ENCODE data around the gene SNED1.
"Not testable (repeated sequence)": the region's sequence is repeated elsewhere in the genome, so short reads cannot be mapped to it uniquely, and the experiment has no call there.

Gene SNED1

DNA sequence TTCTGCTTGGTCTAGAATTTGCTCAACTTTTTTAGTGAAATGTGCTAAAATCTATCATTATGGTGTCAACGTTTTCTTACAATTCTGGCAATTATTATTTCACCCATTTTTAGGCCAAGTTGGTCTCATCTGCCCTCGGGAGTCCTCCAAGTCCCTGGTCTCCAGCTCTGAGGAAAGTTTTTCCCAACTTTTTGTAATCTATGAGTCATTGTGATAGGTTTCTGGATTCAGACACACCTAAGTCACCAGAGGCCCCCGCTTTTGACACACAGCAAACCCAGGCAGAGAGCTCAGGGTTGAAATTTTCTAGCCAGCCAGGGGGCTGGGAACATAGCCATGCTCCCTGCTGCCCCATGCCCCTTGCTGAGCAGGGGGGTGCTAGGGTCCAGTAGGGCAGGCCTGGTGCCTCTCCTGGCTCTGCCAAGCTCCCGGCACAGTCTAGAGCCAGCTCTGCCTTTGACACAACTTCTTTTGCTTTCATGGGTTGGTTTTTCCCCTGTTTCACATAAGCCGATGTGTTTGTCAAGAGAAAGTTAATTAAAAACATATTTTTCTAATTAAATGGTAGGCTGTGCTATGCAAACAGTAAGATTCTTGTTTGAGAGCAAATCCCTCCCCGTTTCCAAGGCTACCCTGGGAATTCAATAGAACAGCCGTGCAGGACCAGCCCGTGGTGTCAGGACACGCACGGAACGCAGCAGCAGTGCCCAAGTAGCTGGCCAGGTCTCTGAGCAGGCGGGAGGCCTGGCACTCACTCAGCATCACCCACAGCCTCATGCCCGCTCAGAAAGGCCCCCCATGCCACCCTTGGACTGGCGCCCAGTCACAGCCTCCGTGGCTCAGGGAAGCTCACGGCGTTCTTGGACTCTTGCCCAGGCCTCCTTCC is 25.5 kb upstream of the SNED1 start:
- DNase-seq, result no peak

DNA sequence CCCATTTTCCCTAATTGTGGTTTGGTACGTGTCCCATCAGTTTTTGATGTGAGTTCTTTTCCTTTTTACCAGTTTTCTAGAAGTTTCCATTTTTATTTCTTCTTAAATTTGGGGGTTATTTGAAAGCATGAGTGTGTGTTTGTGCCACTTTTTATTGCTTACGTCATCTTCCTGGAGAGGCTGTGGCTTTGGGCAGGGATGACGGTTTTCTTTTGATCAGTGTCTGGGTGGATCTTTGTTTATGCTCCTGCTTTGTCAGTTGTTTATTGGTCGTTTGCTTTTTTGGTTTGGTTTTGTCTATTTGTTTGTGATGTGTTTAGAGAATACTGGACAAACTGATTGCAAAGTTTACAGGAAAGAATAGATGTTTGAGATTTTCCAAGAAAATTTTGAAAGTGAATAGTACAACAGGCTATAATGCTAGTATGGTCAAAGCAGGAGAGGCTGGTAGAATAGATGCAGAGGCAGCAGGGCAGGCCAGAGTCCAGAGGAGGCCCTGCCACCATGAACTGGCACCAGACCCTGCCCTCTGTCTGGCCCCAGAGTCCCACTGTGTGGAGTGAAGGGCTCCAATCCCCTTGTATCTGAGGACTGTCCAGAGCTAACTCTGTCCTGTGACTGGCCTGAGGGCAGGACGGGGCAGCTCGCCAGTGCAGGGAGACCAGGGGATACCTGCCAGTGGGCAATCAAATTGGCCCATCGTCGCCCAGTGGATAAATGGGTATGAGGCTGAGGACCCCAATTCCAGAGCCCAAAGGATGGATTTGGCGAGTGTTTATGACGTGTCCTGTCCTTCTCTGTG is 23.4 kb upstream of the SNED1 start:
- peak; percentile 29 for DNase-seq

DNA sequence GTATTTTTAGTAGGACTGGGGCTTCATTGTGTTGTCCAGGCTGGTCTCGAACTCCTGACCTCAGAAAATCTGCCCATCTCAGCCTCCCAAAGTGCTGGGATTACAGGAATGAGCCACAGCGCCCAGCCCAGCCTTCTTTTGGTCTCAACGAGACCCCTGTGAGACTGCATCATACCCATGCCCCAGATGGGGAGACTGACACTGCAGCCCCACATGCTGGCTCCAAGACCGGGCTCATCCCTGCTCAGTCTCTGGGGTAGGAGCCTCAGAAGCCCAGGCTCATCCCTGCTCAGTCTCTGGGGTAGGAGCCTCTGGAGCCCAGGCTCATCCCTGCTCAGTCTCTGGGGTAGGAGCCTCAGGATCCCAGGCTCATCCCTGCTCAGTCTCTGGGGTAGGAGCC is 22.5 kb upstream of the SNED1 start:
- DNase-seq, result not testable (repeated sequence)

DNA sequence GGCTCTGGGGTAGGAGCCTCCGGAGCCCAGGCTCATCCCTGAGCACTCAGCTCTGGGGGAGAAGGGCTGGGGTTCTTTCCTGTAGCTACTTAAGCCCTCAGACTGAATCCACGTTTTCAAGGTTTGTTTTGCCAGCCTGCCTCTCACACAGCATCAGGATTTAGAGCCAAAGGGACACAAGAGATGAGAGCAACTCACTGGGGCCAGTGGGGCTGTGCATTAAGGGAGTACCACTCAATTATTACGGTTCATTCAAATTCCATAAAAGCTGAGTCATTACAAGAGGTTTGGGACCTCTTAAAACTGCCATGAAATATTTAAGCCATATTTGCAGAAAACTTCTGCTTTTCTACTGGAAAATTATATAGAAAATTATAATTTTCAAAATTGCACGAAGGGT is 17.1 kb upstream of the SNED1 start:
- DNase-seq, result no peak

DNA sequence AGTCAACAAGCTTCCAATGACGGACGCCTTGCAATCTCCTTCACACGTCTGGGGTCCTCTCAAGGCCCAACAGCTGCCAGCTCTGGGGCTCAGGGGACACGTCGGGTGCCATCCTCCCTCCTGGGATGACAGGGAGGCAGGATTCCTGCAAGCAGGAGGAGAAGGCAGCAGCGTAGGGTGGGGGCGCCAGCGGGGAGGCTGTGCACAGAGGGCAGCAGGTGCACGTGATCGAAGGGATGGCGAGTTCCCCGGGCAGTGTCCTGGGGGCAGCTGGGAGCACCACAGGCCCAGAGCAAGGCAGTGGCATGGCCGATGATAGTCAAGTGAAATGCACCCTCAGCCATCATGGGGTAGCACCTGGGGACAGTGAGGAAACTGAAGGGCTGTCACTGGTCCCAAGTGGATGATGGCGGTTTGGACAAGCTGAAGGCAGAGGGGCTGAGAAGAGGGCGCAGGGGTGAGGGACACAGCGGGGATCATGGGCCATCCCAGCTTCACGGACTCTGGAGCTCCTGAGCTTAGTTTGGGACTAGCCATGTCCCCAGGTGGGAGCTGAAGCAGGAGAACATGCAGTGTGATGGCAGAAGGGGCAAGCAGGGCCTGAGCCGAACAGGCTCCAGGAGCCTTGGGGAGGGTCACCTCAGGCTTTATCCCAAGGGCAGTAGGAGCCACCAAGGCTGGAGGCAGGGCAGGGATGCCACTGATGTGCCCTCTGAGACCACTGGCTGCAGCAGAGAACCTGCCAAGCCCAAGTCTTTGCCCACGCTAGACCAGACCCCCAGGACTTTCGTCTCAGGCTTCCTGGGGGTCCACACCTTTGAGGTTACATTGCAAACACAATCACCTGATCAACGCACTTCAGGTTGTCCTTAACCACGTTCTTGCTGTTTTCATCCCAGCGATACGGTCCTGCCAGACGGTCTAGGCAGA is 16.3 kb upstream of the SNED1 start:
- no peak for DNase-seq

DNA sequence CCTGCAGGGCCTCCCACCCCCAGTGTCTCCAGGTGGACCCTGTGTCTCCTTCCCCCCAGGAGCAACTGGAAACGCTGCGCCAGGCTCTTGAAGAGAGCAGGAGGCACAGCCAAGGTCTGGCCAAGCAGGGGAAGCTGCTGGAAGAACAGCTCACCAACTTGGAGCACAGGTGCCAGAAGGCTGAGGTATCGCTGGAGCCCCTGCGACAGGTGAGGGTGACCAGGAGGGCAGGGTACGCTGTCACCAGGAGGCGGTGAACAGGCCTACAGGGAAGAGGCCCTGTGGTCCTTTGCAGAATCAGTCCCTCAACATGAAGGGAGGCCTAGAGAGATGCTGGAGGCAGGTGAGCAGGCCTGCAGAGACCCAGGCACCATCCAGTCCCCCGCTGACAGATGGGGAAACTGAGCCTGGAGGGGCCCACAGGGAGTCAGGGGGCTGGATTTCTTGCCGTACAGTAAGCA is 15.6 kb upstream of the SNED1 start:
- DNase-seq, result no peak

DNA sequence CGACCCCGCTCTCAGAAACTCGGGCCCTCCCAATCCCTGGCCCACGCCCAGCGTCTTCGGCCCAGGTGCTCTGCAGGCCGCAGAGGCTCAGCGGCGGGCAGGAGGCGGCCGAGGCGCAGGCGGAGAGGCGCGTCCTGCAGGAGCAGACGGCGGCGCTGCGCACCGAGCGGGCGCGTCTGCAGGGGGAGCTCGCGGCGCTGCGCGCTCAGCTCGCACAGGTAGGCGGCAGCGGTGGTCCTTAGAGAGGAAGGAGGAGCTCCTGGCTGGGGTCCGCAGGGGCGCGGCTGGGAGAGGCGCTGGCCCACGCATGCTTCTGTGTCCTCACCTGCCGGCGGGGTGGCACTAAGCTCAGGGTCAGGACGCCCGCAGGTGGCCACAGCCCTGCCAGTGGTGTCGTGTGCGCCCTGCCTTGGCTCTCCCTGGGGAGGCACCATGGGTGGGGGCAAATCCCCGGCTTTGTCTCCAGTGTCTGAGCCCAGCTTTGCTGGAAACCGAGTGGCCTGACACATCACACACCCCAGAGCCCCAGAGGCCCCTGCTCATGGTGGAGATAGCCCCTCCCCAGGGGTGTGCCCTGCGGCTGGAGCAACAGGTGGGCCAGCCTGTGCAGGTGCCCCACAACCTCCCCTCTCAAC is 14.9 kb upstream of the SNED1 start:
- peak; percentile 19 for DNase-seq

DNA sequence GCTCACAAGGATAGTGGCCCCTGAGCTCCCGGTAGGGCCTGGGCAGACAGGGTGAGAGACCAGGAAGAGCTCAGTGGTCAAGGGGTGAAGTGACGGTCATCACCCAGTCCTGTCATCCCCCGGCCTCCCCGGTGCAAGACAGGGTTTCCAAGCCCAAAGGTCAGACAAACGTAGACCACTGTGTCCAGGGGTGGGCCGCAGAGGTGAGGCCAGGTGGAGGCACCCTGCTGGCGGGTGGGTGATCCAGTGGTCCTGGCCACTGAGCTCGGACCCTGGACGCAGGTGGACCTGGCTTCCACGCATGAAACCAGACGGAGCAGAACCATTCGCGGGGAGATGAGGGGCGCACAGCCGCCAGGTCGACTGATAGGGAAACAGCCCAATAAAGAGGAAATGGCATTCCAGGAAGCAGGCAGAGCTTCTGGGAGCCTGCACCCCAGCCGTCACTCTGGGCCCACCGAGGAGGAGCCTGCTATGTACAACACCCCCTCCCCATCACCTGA is 14.4 kb upstream of the SNED1 start:
- DNase-seq, result no peak

DNA sequence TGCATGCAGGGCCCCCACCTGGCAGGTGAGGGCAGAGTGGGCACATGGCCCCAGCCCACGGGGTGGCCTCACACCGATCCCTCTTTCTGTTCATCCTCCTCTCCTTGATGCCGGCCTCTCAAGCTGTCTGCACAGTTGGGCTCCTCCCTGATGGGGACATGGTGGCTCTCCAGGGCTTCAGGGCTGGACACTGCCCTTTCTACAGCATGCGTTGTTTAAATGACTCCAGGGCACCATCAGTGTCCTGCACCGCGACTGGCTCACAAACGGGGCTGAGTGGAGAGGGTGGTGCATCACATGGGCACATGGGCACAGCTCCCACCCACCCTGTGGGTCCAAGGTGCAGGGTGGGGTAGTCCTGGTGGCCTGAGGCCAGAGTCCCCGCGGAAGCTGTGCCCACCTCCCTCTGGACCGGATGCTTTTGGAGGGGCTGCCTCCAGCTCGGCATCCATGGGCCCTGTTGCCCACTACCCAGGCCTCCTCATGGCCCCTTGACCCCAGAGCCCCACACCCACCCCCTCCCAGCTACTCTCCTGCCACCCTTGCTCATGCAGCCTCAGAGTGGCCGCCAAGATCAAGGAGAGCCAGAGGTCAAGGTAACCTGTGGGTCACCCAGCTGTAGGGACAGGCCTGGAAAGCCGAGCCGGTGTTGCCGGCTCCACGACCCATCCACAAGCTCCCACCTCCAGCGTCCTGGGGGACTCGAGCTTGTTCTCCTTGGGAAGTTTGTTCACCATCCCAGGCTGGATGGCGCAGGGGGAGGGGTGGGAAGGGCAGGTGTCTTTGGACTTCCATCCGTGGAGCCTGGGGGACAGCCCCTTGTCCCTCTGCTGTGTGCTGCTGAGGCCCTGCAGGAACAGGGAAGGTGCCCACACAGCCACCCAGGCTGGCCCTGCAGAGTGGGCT is 12.3 kb upstream of the SNED1 start:
- no peak for DNase-seq

DNA sequence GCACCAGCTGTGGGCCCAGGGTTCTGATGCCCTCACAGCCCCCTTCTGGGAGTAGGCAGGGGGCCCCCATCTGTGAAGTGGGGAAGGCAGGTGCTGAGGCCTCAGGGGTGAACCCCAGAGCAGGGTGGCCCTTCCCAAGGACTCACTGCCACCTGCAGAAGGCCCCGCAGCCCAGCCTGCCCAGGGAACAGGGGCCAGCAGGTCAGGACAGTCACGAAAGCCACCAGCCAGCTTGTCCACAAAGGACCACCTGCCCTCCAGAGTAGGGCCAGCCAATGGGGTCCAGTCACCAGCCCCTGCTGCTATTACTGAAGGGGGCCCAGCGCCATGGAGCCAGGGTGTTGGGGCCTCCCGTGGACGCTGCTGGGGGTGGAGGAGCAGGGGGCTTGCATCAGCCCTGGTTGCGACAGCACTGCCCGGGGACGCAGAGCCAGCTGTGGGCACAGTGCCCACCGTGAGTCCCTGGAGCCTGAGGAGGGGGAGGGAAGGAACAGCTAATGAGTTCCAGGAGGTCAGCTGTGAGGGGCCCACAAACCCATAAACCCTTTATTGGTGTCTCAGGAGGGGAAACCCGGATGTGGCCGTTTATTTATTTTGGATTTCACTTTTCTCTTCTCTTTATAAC is 11.5 kb upstream of the SNED1 start:
- DNase-seq, result no peak

DNA sequence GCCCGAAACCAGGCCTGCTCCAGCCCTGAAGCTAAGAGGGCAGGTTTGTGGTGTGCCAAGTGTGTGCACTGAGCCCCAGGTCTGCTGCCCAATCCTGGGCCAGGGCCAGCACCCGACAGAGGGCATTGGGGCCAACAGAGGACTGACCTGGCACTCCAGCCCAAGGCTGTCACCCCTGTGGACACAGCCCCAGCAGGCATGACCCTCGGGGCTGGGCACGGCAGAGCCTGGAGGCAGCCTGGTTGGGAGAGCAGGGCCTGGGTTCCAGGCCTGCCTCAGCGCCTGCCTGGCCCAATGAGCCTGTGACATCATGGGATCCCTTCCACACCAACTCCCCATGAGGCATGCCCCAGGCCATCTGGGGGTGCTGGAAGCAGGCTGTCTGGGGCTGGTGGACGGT is 10.8 kb upstream of the SNED1 start:
- no peak for DNase-seq

DNA sequence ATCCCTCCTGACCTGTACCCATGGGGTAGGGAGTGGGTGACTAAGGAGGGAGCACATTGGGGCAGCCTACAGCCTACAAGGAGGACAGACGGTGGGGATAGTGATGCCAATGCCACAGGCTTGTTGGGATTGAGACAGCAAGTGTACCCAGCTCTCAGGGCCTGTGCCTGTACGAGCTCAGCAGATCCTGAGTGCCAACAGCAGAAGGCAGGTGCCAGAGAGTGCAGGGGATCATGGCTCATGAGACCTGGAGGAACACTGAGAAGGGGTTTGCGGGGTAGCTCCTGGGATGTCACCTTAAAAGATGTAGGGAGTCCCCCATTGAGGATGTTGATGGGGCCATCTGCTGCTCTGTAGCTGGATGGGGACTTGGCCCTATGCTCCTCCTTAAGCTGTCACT is 10.3 kb upstream of the SNED1 start:
- DNase-seq, result no peak

DNA sequence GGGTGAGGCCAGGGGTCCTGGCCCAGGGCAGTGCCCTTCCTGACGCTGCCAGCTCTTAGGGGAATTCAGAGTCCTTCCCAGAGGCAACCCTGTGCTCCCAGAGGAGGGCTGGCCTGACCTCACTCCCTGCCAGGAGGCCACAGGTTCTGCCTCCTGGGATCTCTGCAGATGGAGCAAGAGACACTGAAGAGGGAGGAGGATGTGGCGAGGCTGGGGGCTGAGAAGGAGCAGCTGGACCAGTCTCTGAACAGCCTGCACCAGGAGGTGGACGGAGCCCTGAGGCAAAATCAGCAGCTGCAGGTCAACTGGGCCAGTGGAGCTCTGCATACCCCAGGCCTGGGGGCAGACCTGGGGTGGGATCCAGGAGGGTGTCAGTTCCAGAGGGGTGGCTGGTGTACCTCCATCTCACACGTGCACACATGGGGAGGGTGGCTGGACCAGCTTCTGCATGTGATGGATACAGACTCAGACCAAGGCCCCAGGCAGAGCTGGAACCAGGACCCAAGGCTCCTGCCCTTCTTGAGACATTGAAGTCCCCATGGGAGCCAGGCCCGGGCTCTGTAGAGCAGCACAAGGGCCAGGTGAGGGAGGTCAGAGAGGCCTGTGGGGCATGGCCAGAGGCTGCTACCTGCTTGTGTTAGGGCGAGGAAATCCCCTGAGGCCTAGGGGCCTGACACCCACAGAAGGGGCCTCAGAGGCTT is 9.7 kb upstream of the SNED1 start:
- DNase-seq, result no peak

DNA sequence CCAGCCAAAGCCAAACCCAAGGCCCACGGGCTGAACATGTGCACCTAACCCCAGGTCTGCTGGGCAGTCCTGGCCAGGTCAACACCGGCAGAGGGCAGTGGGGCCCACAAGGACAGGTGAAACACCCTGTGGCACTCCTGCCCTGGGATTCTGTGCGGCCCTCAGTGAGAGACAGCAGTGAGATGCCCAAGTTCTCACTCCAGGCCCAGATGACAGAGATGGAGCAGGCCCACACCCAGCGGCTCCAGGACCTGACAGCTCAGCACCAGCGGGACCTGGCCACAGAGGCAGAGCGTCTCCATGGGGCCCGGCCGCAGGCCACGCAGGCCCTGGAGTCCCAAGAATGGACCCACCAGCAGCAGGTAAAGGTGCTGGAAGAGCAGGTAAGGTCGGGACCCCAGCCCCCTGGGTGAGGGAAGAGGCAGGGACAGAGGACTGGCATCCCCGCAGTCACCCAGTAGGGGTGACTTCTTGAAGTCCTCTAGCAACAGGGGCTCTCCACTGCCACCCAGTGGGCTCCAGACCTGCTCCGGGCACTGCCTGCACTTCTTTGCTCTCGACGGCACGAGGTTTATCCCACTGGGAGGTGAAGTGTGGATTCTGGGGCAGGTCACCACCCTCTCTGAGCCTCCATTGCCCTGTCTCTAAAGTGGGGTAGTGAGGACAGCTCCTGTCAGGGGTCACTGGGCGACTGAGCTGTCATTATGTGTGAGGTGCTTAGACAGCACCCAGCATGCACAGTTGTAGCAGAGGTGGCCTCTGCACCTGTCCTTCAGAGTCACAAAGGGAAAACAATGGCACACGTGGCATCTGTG is 8.8 kb upstream of the SNED1 start:
- no peak for DNase-seq

DNA sequence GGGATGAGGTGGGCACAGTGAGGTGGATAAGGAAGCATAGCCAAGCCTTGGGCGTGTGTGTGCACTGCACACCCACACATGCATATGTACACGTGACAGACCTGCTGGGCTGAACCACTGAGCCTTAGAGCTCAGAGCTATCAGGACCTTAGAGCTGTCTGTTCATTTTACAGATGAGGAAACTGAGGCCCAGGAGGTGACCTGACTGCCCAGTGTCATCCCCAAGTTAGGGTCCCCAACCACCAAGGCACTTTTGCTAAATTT is 8.2 kb upstream of the SNED1 start:
- no peak for DNase-seq

DNA sequence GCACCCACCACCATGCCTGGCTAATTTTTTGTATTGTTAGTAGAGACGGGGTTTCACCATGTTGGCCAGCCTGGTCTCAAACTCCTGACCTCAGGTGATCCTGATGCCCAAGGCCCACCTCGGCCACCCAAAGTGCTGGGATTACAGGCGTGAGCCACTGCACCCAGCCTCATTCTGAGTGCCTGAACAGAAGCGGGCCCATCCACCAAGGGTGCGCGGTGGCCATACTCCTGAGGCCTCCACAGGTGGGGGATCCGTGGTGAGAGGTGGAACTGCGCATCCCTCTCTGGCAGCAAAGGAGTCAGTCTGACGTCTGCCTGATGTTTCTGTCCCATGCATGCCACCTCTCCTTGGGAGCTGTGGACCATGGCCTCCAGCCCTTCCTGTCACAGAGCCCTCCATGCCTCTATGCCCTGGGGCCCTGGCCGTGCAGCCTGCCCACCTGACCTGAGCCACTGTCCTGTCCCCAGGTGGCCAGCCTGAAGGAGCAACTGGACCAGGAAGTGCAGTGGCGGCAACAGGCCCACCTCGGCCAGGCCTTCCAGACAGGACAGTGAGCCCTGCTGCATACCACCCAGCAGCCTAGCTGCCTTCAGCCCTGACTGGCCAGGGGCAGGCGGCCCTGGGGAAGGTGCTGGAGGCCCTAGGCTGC is 7.6 kb upstream of the SNED1 start:
- no peak for DNase-seq

DNA sequence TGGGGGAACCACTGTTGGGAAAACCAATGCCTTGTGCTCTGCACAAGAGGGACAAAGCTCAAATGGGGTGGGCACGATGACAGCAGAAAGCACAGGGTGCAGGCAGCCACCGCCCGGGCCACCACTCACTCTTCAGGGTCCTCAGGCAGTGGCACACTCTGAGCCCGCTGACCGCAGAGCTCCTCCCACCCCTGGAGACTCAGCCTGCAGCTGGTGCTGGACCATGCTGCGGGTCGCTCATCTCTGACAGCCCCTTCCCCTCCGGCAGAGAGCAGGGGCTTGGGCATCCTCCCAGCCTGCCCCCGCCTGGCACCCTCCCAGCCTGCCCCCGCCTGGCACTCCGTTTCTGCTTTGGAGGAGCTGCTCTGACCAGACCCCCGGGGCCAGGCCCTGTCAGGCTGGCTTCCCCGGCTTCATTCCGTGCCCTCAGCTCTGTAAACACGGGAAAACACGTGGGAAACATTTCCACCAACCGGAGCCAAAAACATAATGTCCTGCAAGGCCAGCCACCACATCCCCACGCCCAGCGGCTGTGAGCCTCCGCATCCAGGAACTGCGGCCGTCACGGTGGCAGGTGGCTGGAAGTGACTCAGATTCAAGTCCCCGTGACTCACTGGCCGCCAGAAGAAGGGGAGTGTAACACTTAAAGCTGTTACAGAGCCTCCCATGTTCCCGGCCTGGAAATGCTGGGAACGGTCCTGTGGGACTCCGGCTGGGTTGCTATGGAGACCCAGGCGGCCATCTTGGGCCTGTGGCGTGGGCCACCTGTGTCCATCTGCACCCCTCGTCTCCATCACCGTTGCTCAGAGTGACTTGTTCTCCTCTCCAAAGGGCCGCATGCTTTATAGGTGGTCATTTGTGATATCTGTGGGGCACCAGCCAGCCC is 6.8 kb upstream of the SNED1 start:
- no peak for DNase-seq

All from CD4-positive, alpha-beta T cell treated with Interferon gamma for 1 hour (primary cell).